ENCODE data around the gene PPM1L.

Gene PPM1L

DNA sequence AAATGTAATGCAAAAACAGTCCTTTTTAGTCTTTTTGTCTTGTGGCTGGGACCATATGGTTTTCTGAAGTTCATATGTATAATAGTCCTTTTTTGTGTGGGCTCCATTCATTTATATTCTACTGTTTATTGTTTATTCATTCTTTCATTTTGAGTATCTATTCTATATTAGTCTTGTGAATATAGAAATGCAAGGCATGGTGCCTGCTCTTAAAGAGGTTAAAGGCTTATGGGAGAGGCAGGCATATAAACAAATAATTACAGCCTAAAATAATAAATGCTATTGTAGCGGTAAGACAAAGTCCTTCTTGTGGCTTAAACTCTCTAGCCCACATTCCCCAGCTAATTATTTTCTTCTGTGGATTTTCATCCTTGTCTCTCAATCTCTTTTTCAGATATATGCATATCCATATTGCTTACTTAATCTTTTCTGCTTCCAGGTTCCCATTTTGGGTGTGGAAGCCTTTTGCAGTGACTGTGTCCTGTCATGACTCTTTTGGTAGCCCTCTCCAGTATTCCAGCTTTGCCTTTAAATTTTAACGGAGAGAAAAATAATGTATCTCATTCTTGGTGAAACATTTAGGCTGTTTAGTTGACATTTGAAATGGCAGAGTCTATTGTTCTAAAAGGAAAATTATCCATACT is 101.6 kb downstream of the PPM1L start:
- DNase-seq: no peak

DNA sequence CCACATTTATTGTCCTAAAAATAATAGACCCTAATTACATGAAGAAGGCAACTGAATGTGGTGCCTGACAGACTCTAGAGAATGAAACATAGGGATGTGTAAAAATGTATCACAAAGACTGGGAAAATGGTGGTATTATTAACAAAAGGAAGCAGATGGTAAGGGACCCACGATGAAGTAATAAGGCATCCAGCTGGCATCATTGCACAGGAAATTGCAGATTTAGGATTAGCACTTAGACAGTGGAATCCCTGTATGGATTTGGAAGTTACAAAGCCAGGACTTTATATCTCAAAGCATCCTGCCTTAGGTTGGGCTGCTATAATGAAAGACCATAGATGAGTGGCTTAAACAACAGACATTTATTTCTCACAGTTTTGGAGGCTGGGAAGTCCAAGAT is 104.3 kb downstream of the PPM1L start:
- DNase-seq: peak; percentile 75

DNA sequence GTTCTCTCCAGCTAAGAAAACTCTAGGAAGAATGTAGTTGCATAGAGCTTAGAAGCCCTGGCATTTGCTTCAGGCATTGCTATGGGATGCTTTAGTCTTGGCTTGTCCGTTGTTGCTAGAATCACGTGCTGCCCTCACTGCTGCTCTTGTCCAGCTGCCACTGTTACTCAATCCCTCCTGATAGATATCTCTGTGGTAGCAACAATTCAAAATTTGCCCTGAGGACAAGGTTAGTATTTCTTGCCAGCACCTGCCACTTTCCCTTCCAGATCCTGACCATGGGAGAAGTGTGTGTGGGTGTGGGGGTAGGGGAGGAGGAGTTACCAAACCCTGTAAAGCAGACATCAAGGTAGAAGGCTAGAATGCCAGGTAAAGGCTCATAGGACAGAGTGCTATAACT is 113.8 kb downstream of the PPM1L start:
- peak; percentile 95 for DNase-seq

DNA sequence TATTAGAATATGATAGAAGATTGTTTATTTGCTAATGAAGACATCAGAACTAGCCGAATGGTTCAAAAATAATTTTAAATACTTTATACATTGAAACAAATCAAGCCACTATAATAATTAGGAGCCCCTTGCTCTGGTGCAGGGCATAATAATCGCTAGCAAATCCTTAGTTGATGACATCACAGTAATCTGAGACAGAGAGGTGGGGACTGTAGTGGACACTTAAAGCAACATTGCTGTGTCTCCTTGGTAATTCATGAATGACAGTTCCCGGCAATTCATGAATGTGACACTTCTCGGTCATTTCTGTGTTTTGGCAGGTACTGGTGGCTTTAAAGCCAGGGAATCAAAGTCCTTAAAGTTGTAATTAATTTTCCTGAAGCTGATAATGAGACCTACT is 114.3 kb downstream of the PPM1L start:
- no peak for DNase-seq

DNA sequence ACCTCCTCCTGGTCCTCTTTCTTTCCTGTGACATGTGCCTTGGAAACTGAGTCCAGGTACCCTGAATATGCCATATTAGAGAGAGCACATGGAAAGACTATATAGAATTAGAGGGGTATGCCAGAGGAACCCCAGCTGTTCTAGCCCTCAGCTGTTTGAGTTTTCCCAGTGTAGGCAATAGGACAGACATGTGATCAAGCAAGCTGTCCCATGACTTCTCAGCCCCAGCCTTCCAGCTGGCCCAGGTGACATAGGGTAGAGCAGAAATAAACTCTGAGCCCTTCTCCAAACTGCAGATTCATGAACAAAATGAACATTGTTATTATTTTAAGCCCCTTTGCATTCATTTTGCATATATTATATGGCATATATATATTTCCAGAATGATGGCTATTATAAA is 118.7 kb downstream of the PPM1L start:
- DNase-seq: no peak

DNA sequence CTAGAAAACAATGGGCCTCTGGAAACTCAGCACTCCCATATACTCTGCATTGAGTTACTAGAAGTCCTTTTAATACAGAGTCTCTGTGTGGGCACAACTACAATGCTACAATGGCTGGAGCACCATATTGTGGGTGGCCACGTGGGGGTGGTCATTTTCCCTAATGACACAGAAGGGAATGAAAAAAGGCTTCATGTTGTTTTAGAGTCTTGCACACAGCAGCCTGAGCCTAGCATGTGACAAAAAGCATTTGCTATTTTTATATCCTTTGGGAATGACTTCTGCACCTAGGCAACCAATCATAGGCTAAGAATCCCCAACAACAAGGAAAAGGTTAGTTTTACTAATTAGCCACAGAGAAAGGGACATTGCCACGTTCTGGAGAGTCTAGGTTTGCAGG is 120.6 kb downstream of the PPM1L start:
- no peak for DNase-seq

DNA sequence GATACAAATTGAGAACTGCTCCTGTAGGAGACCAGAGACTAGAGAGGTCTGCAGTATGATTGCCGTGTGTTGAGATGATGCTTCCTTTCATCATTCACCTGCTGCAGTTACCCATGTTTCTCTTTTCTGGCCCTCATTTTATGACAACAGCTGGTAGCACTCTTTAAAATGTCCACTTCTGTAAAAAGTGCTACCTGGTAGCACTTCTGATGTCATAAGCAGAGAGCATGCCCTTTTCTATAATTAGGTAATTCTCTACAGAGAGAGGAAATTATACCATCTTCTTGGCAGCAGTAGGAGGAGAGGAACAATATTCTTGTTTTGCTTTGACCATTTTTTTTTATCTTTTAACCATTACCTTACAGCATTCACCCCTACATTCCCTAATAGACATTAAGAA is 123.8 kb downstream of the PPM1L start:
- no peak for DNase-seq

DNA sequence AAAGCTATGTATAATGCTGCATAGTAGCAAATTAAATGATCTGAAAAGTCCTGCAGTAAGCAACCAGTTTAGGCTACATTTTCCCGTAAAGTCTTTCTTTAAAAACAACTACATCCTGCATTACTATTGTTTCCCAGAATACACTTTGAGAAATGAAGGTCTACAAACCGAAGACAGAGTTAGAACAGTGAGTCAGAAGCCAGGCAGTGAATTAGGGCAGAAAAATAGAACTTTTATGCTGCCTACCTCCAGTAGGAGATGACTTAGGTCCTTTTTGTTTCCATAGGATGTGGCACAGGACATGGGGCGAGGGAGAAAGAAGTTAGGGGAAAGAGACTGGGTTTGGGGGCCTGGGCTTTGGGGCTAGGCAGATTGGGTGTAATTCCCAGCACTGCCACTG is 127.3 kb downstream of the PPM1L start:
- no peak for DNase-seq

DNA sequence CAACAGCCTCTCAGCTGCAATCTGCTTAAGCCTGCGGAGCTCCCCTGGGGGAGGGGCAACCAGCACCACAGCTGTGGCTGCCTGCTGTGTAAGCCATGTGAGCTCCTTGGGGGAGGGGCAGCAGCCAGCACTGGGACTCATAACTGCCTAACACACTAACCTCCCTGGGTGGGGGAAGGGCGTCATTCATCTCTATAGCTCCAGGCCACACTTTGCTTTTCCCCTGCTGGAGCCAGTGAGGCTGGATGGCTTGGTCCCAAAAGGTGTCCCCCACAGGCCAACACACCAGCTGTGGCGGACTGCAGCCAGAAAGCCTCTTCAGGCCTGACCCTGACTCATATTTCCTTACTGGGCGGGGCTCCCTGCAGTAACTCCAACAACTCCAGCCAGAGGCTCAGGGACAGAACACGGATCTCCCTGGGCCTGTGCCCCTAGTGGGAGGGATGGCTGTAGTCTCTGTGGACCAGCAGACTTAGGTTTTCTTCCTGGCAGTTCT is 129.8 kb downstream of the PPM1L start:
- DNase-seq: peak; percentile 97

DNA sequence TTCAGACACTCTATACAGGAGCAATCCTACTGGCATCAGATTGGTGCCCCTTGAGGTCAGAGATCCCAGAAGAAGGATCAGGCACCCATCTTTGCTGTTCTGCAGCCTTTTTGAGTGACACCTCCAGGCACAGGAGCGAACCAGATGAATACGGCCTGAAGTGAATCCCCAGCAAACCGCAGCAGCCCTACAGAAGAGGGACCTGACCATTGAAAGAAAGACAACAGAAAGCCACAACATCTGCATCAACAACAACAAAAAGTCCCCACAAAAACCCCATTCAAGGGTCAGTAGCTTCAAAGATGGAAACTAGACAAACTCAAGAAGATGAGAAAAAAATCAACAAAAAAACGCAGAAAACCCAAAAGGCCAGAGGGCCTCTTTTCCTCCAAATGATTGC is 130.4 kb downstream of the PPM1L start:
- no peak for DNase-seq

DNA sequence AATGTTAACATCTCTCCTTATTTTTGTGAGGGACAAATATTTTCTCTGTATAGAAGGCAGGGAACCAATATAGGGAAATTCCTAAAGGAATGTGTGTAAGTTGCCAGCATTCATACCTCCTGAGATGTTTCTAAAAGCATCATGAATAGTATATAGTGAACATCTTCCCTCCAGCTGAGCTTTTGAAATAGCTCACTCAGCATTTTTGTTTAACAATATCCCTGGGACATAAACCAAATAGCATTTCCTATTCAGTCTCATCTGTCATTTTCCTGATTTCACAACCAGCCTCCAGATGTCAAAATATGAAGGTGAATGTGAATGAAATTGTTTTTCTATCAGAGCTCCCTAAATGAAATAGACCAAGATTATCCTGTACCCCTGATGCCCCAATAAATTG is 137.2 kb downstream of the PPM1L start:
- no peak for DNase-seq

DNA sequence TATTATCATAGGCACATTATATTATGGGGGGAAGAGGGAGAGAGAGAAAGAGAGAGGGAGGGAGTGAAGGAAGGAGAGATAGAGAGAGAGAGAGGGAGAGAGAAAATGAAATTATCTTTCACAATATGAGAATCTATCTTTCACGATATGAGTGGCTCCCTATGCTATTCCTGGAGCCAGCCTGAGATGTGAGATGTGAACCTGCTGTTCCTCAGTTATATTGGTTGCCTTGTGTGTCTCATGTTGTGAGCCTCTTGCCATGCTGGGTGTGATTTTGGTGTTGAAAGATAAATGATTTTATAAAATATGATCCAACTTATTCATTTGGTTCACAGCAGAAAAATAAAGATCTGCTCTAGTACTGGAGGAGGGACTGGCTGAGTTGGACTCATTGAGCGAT is 148.7 kb downstream of the PPM1L start:
- DNase-seq: no peak

DNA sequence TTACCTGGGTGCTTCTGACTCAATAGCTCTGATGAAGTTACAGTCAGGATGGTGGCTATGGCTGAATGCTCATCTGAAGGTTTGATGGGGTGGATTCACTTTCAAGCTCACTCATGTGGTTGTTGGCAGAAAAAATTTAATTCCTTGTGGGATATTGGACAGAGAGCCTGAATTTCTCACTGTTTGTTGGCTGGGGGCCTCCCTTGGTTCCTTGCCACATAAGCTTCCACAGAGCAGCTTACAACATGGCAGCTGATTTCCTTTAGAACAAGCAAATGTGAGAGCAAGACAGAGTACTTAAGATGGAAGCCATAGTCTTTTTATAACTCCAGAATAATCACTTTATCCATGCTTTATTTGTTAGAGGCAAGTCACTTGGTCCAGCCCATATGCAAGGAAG is 150.6 kb downstream of the PPM1L start:
- no peak for DNase-seq

DNA sequence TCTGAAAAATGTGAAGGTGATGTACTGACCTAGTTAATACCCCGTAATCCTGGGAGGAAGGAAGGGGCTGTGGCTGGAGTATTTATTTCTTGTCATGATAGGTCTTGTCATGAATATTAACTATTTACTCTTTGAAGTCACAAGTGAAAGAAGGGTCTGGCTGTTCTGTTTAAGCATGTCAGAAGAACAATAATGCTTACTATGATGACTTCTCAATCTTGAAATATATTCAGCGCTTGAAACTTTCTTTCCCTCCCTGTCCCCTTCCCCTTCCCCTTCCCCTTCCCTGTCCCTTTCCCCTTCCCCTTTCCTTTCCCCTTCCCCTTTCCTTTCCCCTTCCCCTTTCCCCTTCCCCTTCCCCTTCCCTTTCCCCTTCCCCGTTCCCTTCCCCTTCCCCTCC is 153.9 kb downstream of the PPM1L start:
- no peak for DNase-seq

DNA sequence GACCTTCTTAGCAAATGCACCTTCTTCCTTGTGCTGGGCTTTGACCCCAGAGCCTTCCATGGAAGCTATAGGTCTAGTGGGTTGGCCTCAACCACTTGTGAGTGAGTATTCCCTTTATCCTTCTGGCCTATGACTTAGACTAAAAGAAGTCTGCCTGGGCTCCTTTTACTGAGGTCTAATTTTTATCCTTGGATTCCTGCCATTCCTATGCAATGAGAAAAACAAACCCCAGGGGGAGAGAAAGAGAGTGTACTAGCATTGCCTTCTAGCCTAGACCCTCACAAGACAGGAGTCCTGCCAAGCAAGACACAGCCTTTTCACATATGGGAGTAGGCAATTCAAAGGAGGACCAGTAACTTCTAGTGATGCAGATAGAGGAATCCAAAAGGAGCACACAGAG is 155.4 kb downstream of the PPM1L start:
- DNase-seq: no peak

DNA sequence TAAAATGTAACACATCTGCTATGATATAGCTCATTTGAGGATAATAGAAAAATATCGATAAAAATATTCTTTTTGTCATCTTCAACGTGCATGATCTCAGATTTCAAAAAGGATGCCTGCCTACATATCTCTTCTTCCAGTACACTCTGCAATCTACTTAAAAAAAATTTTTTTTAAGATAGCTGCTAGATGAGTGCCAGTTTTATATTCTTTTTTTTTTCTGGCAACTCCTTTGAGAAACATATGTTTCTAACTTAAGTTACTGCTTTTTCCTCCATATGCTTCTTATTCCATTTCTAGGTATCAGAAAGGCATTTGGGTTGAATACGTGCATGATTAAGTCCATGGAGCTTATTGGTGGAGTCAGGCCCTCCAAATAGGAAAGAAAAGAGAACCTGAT is 160.4 kb downstream of the PPM1L start:
- no peak for DNase-seq

DNA sequence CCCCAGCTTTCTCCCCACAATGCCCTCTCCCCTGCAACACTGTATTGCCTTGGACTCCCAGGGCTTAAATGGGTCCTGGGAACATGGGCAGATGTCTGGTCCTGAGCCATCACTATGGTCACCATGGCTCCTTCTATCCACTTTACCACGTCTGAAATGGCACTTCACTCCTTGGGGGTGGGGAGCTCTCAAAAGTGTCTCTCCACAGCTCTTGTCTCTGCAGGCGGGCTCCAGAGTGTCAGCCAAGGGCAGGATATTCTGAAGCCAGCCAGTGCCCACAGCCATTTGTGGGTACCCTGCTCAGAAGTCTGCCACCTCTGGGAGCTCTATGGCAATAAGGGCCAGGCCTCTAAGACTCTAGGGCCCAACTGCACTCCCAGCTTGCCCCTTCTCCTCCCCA is 163.9 kb downstream of the PPM1L start:
- no peak for DNase-seq

DNA sequence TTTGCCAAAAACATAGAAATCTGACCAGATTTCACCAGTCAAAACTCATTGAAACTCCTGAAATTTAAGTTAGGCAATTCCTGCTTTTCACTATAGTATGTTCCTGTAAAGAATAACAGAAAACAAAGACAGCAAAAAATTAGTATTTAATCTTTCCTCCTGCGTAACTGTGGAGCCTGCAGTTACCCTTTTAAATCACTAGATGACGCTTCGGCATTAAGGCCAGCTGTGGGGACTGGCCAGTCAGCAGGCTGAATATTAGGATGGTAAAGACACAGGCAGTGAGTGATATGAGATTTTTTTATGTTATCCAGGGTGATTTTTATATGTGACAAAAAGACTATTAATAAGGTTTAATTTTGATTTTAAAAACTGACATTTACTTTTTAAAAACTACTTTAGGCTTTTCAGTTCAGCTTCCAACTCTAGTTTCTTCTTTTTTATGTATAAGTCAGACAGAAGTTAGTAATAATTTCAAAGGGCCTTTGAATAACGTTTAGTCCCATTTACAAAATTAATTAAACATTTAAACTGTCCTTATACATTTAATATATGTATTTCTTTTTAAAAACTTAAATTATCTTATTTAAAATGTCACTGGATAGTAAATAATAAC is 165.1 kb downstream of the PPM1L start:
- no peak for DNase-seq

DNA sequence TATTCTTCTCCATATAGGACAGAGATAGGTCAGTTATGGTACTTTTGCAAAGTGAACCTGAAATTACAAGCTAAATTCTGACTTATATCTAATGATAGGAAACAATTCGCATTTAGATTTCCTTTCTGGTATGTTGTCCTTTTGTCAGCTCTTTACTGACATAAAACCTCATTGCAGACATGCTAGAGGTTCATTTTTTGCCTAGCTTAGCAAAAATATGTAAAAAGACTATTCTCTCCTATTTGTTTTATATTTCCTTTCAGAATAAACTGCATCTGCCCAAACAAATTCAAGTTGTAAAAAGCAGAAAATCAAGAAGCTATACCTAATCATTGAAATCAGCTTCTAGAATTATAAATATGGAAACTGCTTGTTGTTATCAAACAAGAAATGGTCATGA is 168.7 kb downstream of the PPM1L start:
- DNase-seq: no peak

DNA sequence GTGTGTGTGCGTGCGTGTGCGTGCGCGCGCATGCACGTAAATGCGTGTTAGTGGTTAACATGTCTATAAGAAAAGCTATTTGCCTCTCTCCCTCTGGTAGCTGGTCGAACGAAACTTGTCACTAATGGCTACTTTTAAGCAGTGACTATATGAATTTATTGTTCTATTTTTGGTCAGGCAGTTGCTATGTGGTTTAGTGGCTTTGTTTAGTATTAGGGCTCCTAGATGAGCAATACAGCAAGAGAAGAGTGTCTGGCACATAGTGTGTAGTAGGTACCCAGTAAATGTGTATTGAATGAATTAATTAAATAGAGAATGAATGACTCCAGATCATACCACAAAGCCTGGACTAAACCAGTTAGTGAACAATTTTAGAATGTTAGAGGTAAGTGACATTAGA is 171.6 kb downstream of the PPM1L start:
- DNase-seq: no peak

DNA sequence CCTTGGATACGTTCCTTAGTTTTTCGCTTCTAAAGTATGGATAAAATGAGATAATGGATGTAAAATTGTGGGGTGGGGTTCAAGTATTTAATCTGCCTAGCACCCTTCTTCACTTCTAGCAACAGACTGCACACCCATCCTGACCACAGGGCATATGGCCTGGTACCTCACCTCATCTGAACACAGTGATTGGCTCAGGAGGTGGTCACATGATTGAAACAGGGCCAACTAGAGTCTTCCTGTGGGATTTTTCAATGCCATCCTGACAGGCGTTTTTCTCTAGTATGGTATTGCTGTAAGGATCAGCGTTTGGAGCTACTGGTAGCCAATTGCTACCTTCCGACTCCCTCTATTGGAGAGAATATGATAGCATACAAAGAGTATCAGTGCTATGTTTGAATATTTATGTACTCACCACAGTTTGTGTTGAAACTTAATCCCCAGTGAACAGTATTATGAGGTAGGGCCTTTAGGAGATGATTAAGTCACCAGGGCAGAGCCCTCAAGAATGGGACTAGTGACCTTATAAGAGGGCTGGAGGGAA is 172.2 kb downstream of the PPM1L start:
- DNase-seq: no peak

DNA sequence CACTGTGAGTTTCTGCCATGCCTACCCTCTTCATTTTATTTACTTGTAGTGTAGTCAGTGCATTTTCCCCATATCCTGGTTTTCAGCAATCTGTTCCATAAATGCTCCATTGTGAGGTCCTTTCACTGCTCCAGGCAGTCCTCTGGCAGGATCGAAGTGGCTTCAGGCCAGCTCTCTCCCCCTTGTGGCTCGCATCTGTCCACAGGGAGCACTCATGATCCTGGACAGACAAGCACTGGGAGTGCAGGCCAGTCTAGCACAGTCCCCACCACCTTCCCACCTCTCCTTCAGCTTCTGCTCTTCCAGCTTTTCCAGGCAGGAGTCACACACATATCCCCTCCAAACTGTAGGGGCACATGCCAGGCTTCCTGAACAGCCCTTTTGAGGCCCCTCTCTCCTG is 173.6 kb downstream of the PPM1L start:
- DNase-seq: no peak

DNA sequence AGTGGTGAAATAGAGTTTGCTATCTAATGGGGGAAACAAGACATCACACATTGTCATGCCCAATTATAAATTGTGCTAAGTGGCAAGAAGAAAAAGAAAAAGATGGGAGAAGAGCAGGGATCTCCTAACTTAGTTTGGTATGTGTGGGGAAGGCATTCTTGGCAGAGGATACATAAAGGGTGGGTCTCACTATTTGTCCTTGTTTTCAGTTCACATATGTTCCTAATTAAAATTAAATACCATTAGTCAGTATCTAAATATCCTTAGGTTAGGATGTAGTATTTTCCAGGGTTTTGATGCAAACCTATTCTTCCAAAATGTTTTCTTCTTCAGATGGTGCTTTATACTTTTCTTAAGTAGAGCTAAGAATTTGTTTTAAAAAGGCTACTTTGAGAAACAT is 175.4 kb downstream of the PPM1L start:
- DNase-seq: no peak

DNA sequence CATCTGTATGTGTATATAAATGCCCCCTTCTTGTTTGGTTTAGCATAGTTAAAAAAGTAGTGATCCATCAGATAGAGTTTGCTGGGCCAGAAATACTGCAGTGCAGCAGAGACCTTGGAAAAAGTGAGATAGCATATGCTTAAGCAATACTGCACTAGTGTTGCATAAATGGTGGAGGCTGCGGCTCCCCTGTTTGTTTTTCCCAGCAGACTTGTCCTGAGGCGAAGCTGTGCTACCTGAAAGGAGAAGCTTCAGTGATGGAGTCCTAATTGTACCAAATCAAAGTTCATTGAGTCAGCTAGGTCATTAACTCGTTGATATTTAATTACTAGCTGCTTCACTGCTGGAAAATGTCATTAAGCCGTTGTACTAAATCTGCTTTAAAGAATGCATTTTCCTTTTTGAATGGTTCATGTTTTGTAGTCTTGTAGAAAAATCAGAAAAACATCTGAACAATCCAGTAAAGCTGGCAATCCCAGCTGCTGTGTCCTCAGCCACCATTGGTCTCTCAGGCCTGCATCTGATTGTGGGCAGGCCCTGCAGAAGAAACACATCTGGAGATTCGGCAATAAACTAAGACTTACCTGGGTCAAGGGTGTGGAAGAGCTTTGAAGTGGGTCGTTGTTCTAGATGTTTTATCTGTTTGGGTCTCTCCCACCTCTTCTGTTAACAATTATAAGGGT is 179.5 kb downstream of the PPM1L start:
- no peak for DNase-seq

Data from DMS 273 treated with DMSO at 0.1 percent for 48 hours (cell line).